Stimulated activated naive CD4-positive, alpha-beta T cell (primary cell): ENCODE results near the gene ANO1.

Source experiments
- DNase-seq, 6 experiments: peaks; one replicate each; lab custom pipeline; 2025; lab: John Stamatoyannopoulos, UW

The ANO1 gene

DNA sequence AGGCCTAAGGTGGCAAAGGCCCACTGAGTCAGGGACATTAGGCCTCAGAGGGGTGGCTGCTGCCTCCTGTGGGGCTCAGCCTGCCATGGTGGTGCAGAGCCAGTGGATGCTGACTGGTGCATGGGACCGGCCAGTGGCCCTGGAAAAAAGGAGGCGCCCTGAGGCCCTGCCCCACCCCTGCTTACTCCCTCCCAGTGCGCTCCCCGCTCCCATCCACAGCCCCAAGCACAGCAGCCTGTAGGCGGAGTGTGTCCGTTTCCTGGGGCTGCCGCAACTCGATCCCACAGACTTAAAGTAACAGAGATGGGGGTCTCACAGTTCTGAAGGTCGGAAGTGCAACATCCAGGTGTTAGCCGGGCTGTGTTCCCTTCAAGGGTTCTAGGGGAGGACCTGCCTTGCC, 86.6 kb downstream of the ANO1 start:
- DNase-seq = no peak

DNA sequence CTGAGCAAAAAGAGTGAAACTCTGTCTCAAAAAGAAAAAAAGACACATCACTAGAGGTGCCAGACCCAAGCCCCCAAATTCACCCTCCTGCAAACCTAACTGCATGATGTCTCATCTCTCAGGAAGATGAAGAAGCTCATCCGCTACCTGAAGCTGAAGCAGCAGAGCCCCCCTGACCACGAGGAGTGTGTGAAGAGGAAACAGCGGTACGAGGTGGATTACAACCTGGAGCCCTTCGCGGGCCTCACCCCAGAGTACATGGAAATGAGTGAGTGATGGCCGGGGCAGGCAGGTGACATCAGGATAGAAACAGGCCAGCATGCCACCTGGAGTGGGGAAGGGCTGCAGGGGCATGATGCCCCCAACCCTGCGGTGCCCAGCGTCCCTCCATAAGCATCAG, 89.0 kb downstream of the ANO1 start:
- DNase-seq = no peak

DNA sequence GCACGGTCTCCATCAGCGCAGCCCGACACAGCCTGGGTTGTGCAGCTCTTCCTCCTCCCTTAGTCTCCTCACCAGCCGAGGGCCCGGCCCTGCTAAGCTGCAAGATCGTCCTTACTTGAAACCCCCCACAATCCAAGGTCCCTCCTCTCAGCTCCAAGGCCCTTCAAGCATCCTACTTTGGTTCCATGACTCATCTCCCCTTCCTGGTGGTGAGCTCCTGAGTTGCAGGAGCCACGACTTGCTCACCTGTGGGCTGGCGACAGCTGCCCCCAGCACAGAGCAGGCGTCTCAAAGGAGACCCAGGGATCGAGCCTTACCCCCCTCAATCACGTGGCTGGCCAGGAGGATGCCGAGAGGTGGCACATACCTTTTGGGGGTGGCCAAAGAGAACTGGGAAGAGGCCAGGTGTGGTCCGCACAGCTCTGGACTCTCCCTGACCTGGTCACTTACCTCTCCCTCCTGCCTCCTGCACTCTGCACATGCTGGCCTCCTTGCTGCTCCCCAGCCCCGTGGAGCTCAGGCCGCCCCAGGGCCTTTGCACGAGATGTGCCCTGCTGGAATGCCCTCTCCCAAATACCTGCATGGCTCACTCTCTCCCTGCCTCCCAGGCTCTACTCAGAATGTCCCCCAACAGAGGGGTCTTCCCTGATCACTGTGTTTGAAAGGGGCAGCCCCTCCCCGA, 89.7 kb downstream of the ANO1 start:
- no peak for DNase-seq

- DNase-seq = no peak
Observed at GRCh38 chr11:70168405-70168754, 90.3 kb downstream of the ANO1 start.

GRCh38 chr11:70169127-70169526, 91.0 kb downstream of the ANO1 start:
- DNase-seq = no peak

DNA sequence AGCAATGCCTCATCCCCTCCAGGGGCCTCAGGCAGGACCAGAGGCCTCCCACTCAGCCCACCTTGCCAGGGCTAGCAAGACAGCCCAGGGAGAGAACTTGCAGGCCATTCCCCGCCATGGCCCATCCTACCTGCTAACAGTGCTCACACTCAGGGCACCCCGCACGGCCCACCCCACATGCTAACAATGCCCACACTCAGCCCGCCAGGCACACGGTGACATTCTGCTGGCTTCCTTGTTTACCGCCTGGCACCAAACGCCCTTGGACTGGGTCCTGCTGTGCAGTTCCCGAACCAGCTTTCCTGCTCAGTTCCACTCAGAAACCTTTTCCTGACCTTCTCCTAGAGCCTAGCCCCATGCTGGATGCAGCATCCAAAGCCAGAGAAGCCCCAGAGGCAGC, 91.5 kb downstream of the ANO1 start:
- DNase-seq = no peak

GRCh38 chr11:70170596-70171210, 92.6 kb downstream of the ANO1 start:
- DNase-seq = no peak

DNA sequence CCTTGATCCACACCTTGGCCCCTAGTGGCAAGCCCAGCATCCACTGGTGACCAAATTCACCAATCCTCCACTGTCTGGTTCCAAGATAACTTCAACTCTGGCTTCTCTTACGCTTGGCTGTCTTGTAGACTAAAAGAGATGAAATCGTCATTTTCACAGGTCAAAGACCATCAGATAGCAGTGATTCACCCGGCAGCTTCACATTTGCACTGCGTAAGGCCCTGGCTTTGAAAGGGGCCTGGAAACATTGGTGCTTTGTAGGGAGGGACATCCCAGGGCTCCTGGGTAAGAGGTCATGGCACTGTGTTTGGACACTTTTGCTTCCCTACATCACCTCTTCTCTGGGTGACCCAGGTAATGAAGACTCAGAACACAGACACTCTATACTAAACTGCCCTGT, 94.9 kb downstream of the ANO1 start:
- DNase-seq = no peak

- no peak for DNase-seq
Observed at GRCh38 chr11:70174547-70175235, 96.6 kb downstream of the ANO1 start.

DNA sequence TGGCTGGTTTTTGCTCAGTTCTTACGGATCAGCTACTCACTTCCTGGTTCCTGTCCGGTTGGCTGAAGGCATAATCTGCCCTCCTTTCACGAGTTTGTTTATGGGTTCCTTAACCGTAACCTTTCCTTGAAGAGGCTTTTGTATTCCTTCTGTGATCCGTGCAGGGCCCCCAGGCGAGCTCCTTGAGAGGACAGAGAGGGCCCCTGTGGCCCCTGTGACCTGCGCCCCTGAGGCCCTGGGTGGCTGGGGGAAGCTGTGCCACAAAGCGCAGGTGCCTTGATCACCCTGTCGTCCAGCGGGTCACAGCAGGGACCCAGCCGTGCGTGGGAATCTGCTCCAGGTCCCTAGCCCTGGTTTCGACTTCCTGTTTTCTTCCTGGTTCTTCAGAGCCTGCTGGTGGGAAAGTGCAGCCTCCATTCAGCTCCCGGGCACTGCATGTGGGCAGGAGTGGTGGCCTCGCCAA, 97.2 kb downstream of the ANO1 start:
- DNase-seq = no peak

- peak in 5 of 6 experiments; percentile 4 to 44 (median 29) for DNase-seq
Observed at GRCh38 chr11:70176940-70177689, 99.0 kb downstream of the ANO1 start.

DNA sequence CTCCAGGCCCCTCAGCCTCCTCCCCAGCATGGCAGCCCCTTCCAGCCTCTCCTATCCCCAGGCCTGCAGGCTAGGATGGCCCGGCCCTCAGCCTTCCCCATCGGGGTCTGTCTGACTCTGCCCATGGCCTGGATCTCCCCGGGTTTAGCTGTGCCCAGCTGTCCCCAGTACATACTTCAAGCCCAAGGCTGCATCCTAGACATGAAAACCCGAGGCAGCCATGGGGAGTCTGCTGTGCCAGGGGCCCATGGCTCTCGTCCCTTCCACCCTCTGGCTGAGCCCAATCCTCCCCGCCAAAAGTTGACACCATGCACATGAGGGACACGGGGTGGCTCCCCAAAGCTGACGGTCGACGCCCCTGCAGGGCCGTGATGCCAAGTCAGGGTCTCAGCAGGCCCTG, 102.8 kb downstream of the ANO1 start:
- DNase-seq = no peak

DNA sequence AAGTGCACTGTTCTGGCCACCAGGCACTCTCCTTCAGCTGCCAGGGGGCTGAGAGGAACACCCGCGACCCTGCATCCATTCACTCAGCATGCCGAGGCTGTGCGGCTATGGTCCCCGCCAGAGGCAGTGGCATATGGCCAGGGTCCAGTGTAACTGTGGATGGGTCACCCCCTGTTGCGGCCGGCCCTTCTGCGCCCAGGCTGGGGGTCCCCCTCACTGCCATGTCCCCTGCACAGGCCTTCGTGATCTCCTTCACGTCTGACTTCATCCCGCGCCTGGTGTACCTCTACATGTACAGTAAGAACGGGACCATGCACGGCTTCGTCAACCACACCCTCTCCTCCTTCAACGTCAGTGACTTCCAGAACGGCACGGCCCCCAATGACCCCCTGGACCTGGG, 104.1 kb downstream of the ANO1 start:
- DNase-seq = no peak

DNA sequence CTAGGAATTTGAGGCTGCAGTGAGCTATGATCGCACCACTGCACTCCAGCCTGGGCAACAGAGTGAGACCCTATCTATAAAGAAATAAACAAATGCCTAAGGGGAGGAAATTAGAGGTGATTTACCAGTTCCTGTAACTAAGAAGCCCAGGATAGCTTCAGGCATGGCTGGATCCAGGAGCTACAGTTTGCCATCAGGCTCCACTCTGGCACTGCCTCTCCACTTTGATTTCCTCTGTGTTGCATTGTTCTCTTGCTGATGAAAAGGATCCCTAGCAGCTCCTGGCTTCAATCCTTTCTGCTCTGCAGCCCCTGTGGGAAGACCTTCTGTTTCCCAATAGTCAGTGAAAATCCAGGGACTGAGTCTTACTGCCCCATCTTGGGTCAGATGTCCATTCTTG, 104.9 kb downstream of the ANO1 start:
- no peak for DNase-seq

- DNase-seq = no peak
Observed at GRCh38 chr11:70183483-70184176, 105.5 kb downstream of the ANO1 start.

GRCh38 chr11:70184396-70184795, 106.3 kb downstream of the ANO1 start:
- DNase-seq = no peak

DNA sequence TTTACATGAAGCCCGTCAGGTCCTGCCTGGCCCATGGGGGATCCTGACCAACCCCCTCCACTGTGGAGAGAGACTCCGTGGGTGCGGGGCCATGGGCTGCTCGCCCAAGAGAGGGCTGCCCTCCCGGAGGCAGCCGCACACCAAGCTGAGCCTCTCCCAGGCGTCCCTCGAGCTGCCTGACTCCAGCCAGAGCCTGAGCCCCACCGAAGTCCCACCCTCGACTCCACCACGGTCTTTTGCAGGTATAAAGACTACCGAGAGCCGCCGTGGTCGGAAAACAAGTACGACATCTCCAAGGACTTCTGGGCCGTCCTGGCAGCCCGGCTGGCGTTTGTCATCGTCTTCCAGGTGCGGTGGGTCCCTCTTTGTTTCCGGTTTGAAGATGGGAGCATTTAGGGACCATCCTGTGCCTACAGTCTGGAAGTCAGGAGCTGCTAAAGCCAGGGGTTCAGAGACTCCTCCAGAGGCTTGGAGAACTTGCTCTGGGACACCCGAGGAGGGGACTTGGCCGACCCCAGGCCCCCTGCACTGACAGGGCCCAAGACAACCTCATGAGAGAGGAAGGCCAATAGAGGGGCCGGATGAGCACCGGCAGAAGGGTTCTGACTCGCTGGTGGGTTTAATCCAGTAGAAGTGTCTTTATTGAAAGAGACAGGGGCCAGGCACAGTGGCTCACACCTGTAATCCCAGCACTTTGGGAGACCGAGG, 107.4 kb downstream of the ANO1 start:
- DNase-seq = no peak

- DNase-seq = no peak
Observed at GRCh38 chr11:70186420-70186819, 108.3 kb downstream of the ANO1 start.

GRCh38 chr11:70186936-70187335, 108.8 kb downstream of the ANO1 start:
- no peak for DNase-seq

DNA sequence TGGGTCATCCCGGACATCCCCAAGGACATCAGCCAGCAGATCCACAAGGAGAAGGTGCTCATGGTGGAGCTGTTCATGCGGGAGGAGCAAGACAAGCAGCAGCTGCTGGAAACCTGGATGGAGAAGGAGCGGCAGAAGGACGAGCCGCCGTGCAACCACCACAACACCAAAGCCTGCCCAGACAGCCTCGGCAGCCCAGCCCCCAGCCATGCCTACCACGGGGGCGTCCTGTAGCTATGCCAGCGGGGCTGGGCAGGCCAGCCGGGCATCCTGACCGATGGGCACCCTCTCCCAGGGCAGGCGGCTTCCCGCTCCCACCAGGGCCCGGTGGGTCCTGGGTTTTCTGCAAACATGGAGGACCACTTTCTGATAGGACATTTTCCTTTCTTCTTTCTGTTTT, 109.7 kb downstream of the ANO1 start:
- no peak for DNase-seq

DNA sequence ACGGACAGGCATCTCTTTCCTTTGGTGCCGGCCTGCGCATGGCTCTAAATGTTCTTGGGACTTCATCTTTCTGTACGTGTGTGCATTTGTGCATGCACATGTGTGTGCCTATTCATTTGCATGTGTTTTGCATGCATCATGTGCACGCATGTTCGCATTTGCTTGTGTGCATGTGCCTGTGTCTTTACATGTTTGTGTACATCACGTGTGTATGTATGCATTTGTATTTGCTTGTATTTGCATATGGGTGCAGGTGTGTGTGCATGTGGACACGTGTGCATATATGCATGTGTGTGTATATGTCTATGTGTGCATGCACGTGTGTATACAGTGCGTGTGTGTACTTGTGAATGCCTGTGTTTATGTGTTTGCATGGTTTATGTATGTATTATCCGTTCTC, 111.5 kb downstream of the ANO1 start:
- DNase-seq = no peak
